Sigmoid colon (tissue), 4 donors: ENCODE results near the gene TAF6L.

Source experiments
- CTCF ChIP-seq, 4 experiments: fragments of 450-650 bp in 3 of 4; fragments of 200-600 bp in 1 of 4; IDR thresholded peaks; one replicate each; pipeline ENCODE4 v1.5.1; 2016 to 2019; ENCODE audit warnings: antibody characterized with exemption in 4 of 4, mild to moderate bottlenecking in 3 of 4, moderate library complexity in 2 of 4
- EP300 ChIP-seq, 4 donors: sonication (generic); formaldehyde crosslinking; IDR thresholded peaks; one replicate each; pipeline ENCODE4 v1.6.1; 2017; ENCODE audit warnings: antibody characterized with exemption in 4 of 4
- POLR2A ChIP-seq, 2 donors: fragments of 450-650 bp; IDR thresholded peaks; one replicate each; pipeline ENCODE4 v1.6.1; 2016; ENCODE audit warnings: antibody characterized with exemption in 2 of 2, mild to moderate bottlenecking in 2 of 2, moderate library complexity in 2 of 2
- POLR2AphosphoS5 ChIP-seq, 4 donors: sonication (generic); formaldehyde crosslinking; IDR thresholded peaks; one replicate each; pipeline ENCODE4 v1.6.1; 2017; ENCODE audit warnings: antibody characterized with exemption in 4 of 4

- no peak for TF ChIP-seq CTCF (IDR thresholded peaks at IDR 0.05)
- no peak for TF ChIP-seq POLR2A (IDR thresholded peaks at IDR 0.05)
- no peak for TF ChIP-seq EP300 (IDR thresholded peaks at IDR 0.05)
- no peak for TF ChIP-seq POLR2AphosphoS5 (IDR thresholded peaks at IDR 0.05)
Measured at GRCh38 chr11:62804310-62805075, 33.3 kb downstream of the TAF6L start.
